Mucosa of stomach (tissue), 1 donor: Measurements from ENCODE around the gene TRIM37.

Source experiments
- H3K27me3 ChIP-seq: one replicate; pipeline ENCODE4 v1.7.0; 2013; ENCODE audit warnings: mild to moderate bottlenecking, low read length; ENCODE audit not compliant: control insufficient read depth, insufficient read depth
- H3K36me3 ChIP-seq: one replicate; pipeline ENCODE4 v1.7.0; 2013; ENCODE audit warnings: low read length; ENCODE audit not compliant: control insufficient read depth, insufficient read depth
- H3K4me1 ChIP-seq: one replicate; pipeline ENCODE4 v1.7.0; 2013; ENCODE audit warnings: mild to moderate bottlenecking, low read length; ENCODE audit not compliant: control insufficient read depth, insufficient read depth
- H3K4me3 ChIP-seq: one replicate; pipeline ENCODE4 v1.7.0; 2013; ENCODE audit warnings: low read length
- H3K9ac ChIP-seq: one replicate; pipeline ENCODE4 v1.7.0; 2013; ENCODE audit warnings: mild to moderate bottlenecking, low read length, moderate library complexity
- H3K9me3 ChIP-seq: one replicate; pipeline ENCODE4 v1.7.0; 2013; ENCODE audit warnings: mild to moderate bottlenecking, low read length, moderate library complexity; ENCODE audit not compliant: control insufficient read depth
- donor health status: Pancreatic carcinoma.

The TRIM37 gene

GRCh38 chr17:58999500-58999899, 107.2 kb downstream of the TRIM37 start:
- Histone ChIP-seq H3K27me3 (no peaks in the 10 kb centered on the region), H3K36me3 (no peaks in the 10 kb centered on the region), H3K4me3 (no peak overlapping the region), H3K9me3 (no peaks in the 10 kb centered on the region), H3K9ac (no peak overlapping the region), H3K4me1 (no peaks in the 10 kb centered on the region)

GRCh38 chr17:58998871-58999270, 107.8 kb downstream of the TRIM37 start:
- Histone ChIP-seq H3K36me3 (no peaks in the 10 kb centered on the region), H3K4me1 (no peaks in the 10 kb centered on the region), H3K9me3 (no peaks in the 10 kb centered on the region), H3K27me3 (no peaks in the 10 kb centered on the region), H3K9ac (no peak overlapping the region), H3K4me3 (no peak overlapping the region)

- Histone ChIP-seq H3K9ac (no peak overlapping the region), H3K9me3 (no peaks in the 10 kb centered on the region), H3K4me3 (no peak overlapping the region), H3K36me3 (no peaks in the 10 kb centered on the region), H3K4me1 (no peaks in the 10 kb centered on the region), H3K27me3 (no peaks in the 10 kb centered on the region)
Observed at GRCh38 chr17:58997756-58998553, 108.7 kb downstream of the TRIM37 start.

GRCh38 chr17:58996968-58997367, 109.7 kb downstream of the TRIM37 start:
- H3K4me1 ChIP-seq, result peaks cover 5% of the 10 kb centered on the region
- no peaks in the 10 kb centered on the region for H3K27me3 ChIP-seq
- H3K4me3 ChIP-seq, result no peak overlapping the region
- H3K9ac ChIP-seq, result no peak overlapping the region
- H3K9me3 ChIP-seq, result no peaks in the 10 kb centered on the region
- H3K36me3 ChIP-seq, result no peaks in the 10 kb centered on the region

GRCh38 chr17:58995247-58995940, 111.3 kb downstream of the TRIM37 start:
- Histone ChIP-seq H3K36me3 (no peaks in the 10 kb centered on the region), H3K4me3 (no peak overlapping the region), H3K9ac (no peak overlapping the region), H3K27me3 (no peaks in the 10 kb centered on the region), H3K4me1 (peaks cover 14% of the 10 kb centered on the region), H3K9me3 (no peaks in the 10 kb centered on the region)

- H3K36me3 ChIP-seq, result no peaks in the 10 kb centered on the region
- no peak overlapping the region for H3K4me3 ChIP-seq
- peaks cover 14% of the 10 kb centered on the region for H3K4me1 ChIP-seq
- no peaks in the 10 kb centered on the region for H3K9me3 ChIP-seq
- no peaks in the 10 kb centered on the region for H3K27me3 ChIP-seq
- H3K9ac ChIP-seq, result no peak overlapping the region
Observed at GRCh38 chr17:58993311-58993710, 113.4 kb downstream of the TRIM37 start.

GRCh38 chr17:58991718-58992331, 114.9 kb downstream of the TRIM37 start:
- no peak overlapping the region for H3K9ac ChIP-seq
- no peaks in the 10 kb centered on the region for H3K27me3 ChIP-seq
- no peaks in the 10 kb centered on the region for H3K36me3 ChIP-seq
- no peaks in the 10 kb centered on the region for H3K9me3 ChIP-seq
- H3K4me1 ChIP-seq, result peaks cover 14% of the 10 kb centered on the region
- no peak overlapping the region for H3K4me3 ChIP-seq

GRCh38 chr17:58989629-58990028, 117.1 kb downstream of the TRIM37 start:
- Histone ChIP-seq H3K4me3 (no peak overlapping the region), H3K9ac (no peak overlapping the region), H3K4me1 (peaks cover 14% of the 10 kb centered on the region), H3K36me3 (no peaks in the 10 kb centered on the region), H3K27me3 (no peaks in the 10 kb centered on the region), H3K9me3 (no peaks in the 10 kb centered on the region)

GRCh38 chr17:58985971-58986370, 120.7 kb downstream of the TRIM37 start:
- no peak overlapping the region for H3K9ac ChIP-seq
- no peaks in the 10 kb centered on the region for H3K27me3 ChIP-seq
- H3K4me1 ChIP-seq, result no peaks in the 10 kb centered on the region
- H3K4me3 ChIP-seq, result no peak overlapping the region
- no peaks in the 10 kb centered on the region for H3K36me3 ChIP-seq
- no peaks in the 10 kb centered on the region for H3K9me3 ChIP-seq

- Histone ChIP-seq H3K36me3 (no peaks in the 10 kb centered on the region), H3K27me3 (no peaks in the 10 kb centered on the region), H3K4me1 (no peaks in the 10 kb centered on the region), H3K4me3 (no peak overlapping the region), H3K9me3 (no peaks in the 10 kb centered on the region), H3K9ac (no peak overlapping the region)
Observed at GRCh38 chr17:58985367-58985766, 121.3 kb downstream of the TRIM37 start.

- H3K4me1 ChIP-seq, result no peaks in the 10 kb centered on the region
- no peak overlapping the region for H3K4me3 ChIP-seq
- no peaks in the 10 kb centered on the region for H3K27me3 ChIP-seq
- H3K9me3 ChIP-seq, result no peaks in the 10 kb centered on the region
- no peak overlapping the region for H3K9ac ChIP-seq
- H3K36me3 ChIP-seq, result no peaks in the 10 kb centered on the region
Observed at GRCh38 chr17:58982626-58983025, 124.1 kb downstream of the TRIM37 start.
